HG03175 (cell line): ENCODE data around the gene PIAS2.
"Not testable (repeated sequence)": the region's sequence is repeated elsewhere in the genome, so short reads cannot be mapped to it uniquely, and the experiment has no call there.

Experiments
- ATAC-seq: cut with Tn5 transposase; IDR thresholded peaks from one replicate; pipeline ENCODE4 v1.9.1; 2021; ENCODE audit warnings: mild to moderate bottlenecking, moderate library complexity; ENCODE audit not compliant: unreplicated experiment

PIAS2 gene

GRCh38 chr18:46833899-46834298, 83.4 kb downstream of the PIAS2 start:
- ATAC-seq: no peak

- ATAC-seq: no peak
Measured at GRCh38 chr18:46832849-46833248, 84.5 kb downstream of the PIAS2 start.

DNA sequence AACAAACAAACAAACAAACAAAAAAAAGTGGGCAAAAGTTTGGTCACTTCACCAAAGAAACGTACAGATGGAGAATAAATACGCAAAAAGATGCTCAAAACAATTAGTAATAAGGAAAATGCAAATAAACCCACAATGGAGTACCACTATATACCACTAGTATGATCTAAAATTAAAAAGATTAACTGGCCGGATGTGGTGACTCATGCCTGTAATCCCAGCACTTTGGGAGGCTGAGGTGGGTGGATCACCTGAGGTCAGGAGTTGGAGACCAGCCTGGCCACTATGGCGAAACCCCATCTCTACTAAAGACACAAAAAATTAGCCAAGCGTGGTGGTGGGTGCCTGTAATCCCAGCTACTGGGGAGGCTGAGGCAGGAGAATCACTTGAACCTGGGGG, 84.9 kb downstream of the PIAS2 start:
- not testable (repeated sequence) for ATAC-seq

DNA sequence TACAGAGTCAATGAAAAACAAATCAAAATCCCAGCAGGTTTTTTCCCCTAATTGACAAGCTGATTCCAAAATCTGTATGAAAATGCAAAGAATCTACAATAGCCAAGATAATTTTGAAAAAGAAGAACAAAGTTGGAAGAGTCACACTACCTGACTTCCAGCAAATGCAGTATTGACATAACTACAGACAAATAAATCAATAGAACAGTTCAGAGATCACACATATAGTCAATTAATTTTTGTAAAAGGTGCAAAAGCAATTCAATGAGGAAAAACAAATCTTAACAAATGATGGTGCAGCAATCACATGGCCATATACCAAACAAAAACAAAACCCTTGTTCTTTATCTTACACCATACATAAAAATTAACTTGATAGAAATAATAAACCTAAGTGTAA, 85.9 kb downstream of the PIAS2 start:
- ATAC-seq: no peak

- ATAC-seq: no peak
Measured at GRCh38 chr18:46830633-46831032, 86.7 kb downstream of the PIAS2 start.

DNA sequence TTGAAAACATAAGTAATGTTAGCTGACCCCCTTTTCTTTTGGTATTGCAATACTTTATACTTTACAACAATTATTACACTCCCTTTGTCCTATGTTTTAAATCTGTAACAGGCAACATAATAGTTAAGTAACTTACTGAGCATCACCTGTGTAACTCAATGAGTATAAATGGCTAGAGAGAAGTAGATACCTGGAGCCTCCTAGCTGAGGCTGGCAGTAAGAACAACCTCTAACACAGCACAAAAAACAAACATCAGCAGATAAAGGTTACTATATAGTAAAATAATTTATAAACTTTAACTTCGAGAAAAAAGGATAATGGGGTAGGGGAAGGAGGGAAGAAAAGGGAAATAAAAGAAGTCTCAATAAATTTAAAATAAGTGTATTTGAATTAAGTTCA, 87.4 kb downstream of the PIAS2 start:
- no peak for ATAC-seq

DNA sequence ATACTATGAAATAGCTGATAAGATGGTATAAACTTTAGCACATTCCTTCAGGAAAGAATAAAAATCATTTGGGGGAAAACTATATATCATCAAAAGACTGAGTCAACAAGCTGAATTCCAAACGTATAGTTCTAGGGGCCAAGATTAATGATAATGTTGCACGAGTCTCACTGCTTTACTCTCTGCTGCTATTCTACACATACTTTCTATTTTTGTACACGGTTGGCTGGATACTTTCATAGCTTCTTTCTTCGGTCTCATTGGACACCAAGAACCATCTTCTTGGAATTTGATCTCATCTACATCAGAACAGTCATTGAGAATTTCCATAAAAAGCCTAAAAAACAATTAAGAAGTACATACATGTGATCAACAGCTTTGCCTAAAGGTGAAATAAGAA, 87.8 kb downstream of the PIAS2 start:
- no peak for ATAC-seq

DNA sequence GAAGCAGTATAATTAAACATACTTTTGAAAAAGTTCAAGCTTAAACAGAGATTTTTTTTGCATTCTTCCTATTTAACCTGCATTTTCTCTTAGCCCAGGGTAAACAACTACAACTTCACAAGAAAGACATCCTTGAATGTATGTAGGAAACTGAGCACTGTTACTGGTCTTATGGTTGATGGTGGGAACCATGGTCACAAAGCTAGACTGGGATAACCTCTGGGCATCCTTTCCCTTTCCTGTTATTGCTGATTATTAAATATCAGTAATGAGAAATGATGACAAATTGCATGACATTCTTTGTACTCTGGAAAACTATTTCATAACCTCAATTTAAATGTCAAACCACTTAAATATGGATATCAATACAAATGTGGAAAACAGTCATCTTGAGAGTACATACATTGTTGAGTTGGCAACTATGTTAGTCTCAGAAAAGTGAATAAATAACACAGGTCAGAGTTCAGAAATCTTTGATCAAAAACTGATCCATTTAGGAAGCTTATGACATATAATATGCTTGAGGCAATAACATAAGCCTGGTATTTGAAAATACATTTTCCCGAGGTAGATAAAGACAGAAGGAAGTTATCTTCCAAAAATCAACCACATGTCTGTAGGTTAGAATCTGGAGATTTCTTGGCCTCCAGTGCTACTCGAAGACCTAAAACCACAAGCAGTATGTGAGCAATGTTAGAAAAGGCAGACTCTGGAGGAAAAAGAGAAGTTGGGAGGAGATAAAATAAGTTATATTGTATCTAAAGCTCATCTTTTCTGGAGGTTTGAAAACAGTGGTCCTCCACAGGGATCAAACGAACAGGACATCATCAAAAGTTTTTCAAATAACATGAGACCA, 95.2 kb downstream of the PIAS2 start:
- ATAC-seq: no peak

DNA sequence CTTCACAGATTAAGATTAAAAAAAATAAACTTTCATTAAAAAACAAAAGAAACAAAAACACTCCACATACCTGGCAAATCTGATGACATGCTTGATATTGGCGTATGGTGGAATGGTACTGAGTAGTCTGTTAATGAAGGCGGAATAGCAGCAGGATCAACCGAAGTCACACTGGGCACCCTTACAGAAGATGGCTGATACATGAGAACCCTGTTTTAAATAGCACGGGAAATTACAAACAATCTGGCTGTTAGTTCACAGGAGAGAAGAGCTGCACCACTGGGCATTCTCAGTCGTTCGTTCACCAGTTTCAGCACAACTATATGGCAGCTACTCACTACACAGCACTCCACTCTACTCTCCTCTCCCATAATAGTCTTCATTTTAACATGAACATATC, 96.4 kb downstream of the PIAS2 start:
- ATAC-seq: no peak

- ATAC-seq: no peak
Measured at GRCh38 chr18:46815661-46816060, 101.6 kb downstream of the PIAS2 start.

DNA sequence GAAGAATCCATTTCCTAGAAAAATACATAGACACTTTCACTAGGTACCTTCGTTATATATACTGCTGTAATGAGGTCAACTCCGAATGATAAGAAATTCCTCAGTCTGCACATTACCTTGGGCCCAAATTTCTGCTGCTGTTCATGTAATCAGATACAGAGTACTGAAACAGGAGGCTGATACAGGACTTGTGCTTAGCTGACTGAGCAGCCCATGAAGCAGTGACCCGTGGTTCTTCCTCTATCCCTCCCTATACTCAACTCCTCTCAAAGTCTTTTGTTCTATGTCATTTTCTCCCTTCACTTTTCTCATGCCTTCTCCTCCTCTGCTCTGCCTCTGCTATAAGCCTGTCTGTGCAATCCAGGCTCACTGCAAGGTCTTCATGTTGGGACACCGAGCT, 102.9 kb downstream of the PIAS2 start:
- ATAC-seq: no peak

DNA sequence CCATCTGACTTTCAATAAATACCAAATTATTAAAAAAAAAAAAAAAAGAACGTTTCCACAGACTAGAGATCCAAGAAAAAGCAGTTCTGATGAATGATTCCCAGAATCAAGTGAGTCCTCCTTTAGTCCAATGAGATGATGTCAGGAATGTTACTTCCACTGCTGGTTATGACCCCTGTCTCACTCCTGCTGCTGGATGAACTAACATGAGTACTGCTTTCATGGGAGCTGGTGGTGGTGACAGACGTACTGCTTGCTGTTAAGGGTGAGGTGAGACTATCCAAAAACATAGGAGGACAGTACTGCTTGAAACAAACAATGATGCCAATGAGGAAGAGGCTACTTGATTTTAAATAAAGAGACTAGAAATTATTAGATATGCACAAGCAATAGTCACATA, 105.0 kb downstream of the PIAS2 start:
- no peak for ATAC-seq

DNA sequence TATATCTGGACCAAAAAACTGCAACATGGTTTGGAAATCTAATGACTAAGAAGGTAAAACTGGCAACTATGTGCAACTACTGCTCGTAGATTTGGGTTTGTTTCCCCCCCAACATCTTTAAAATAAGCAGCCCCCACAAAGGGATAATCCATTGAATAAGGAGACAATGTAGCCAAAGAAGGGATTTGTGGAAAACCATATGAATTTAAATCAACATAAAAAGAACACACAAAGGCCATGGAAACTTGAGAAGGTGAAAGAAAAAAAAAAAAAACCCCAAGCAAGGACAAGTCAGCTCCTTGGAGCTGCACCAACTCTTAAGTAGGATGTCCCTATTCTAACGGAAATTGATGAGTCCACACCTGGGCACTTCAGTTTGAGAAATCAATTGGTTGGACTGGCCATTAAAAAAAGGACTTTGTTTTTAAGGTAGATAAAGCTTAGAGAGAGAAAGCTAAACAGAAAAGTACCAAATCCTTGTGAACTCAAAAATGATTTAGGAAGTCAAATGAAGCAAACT, 106.8 kb downstream of the PIAS2 start:
- ATAC-seq: no peak

DNA sequence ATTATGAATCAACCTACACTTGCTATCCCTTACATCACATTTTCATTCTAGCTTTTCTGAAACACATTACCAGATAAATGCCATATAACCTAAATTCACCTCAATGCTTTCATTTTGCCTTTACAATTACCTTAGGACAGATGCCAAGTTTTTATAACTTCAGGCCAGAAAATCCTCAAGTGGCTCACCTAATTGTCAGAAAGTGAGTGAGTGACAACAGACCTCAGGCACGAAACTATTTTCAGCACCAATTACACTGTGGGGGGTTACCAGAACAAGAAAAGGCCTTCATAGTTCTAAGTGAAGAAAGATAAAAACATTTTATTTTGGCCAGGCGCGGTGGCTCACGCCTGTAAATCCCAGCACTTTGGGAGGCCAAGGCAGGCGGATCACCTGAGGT, 108.2 kb downstream of the PIAS2 start:
- no peak for ATAC-seq

DNA sequence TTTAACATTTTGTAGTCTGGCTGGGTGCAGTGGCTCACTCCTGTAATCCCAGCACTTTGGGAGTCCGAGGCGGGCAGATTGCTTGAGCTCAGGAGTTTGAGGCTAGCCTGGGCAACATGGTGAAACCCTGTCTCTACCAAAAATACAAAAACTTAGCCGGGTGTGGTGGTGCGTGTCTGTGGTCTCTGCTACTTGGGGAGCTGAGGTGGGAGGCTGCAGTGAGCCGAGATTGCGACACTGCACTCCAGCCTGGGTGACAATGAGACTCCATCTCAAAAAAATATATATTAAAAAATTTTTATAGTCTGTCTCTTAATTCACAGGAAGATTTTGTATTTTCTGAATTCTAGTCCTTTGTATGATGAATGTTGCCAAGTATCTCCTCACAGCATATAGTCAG, 121.4 kb downstream of the PIAS2 start:
- ATAC-seq: not testable (repeated sequence)

GRCh38 chr18:46794607-46795006, 122.7 kb downstream of the PIAS2 start:
- ATAC-seq: no peak

DNA sequence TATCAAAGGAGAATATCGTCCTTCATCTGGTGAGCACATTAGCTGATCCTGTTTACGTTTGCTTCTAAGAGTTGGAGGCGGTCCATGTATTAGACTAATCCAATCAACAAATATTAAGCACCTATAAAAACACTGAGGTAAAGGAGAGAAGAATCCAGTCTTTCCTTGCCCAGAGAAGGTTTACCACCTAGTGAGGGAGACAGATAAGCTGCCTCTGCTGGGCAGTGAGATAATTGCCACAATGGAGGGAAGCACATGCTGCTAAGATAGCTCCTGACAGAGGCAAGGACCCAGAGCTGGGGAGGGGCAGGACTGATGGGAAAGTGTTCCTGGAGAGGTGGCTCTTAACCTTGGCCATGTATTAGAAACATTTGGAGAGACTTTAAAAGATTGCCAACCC, 123.7 kb downstream of the PIAS2 start:
- no peak for ATAC-seq

DNA sequence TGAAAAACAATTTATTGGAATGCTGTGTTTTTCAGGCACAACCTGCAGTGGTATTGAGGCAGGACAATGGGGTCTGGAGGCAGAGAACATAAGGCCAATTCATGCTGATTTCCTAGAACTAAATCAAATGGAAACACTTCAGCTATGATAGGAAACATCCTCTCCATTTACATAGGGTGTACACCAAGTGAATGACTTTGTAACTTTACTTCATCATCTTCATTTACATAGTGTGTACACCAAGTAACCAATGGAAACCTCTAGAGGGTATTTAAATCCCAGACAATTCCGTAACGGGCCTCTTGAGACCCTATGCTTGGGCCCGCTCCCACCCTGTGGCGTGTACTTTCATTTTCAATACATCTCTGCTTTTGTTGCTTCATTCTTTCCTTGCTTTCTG, 128.2 kb downstream of the PIAS2 start:
- ATAC-seq: no peak

- ATAC-seq: no peak
Measured at GRCh38 chr18:46787674-46788073, 129.6 kb downstream of the PIAS2 start.

DNA sequence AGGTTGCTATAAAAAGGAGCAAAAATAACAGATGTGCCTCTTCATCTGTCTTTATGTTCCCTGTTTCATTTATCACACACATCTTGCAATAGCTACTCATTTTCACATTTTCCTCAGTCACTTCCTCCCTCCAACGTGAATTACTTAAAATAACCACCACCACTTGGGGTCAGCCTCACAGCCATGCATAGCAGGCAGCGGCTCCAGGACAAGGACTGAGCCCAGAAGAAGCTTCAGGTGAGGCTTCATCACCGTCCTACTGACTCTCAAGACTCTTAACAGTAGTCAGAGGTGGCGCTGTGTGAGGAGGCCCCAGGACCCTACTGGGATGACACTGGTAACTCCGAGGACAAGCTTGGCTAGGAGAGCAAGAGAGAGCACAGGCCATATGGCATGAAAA, 144.9 kb downstream of the PIAS2 start:
- ATAC-seq: no peak

GRCh38 chr18:46771141-46771540, 146.2 kb downstream of the PIAS2 start:
- no peak for ATAC-seq

- no peak for ATAC-seq
Measured at GRCh38 chr18:46770708-46771107, 146.6 kb downstream of the PIAS2 start.
